ENCODE results near the gene THSD4.

GRCh38 chr15:71290881-71291635 lies 175.8 kb downstream of the THSD4 start:
- TF ChIP-seq CTCF (conservative IDR thresholded peaks at IDR 0.05; ENCODE audit: low read length) (no peak), EZH2phosphoT487 (IDR thresholded peaks at IDR 0.05; ENCODE audit: borderline replicate concordance) (no peak)

All from Loucy (cell line).